Measurements from ENCODE around the gene PRKG1.

Gene PRKG1

GRCh38 chr10:51462076-51462779 lies 387.9 kb downstream of the PRKG1 start:
- no peak for DNase-seq

GRCh38 chr10:51468424-51468823 lies 394.1 kb downstream of the PRKG1 start:
- DNase-seq = no peak

- DNase-seq = no peak
Measured at GRCh38 chr10:51469686-51470085, 395.4 kb downstream of the PRKG1 start.

GRCh38 chr10:51471271-51471670 lies 397.0 kb downstream of the PRKG1 start:
- DNase-seq = no peak

GRCh38 chr10:51472154-51472553 lies 397.9 kb downstream of the PRKG1 start:
- no peak for DNase-seq

GRCh38 chr10:51479711-51480110 lies 405.4 kb downstream of the PRKG1 start:
- no peak for DNase-seq

- DNase-seq = no peak
Measured at GRCh38 chr10:51485668-51486067, 411.4 kb downstream of the PRKG1 start.

- no peak for DNase-seq
Measured at GRCh38 chr10:51487576-51487975, 413.3 kb downstream of the PRKG1 start.

- no peak for DNase-seq
Measured at GRCh38 chr10:51488766-51489408, 414.6 kb downstream of the PRKG1 start.

- DNase-seq = no peak
Measured at GRCh38 chr10:51498424-51498823, 424.1 kb downstream of the PRKG1 start.

- no peak for DNase-seq
Measured at GRCh38 chr10:51501396-51501795, 427.1 kb downstream of the PRKG1 start.

GRCh38 chr10:51502124-51502523 lies 427.8 kb downstream of the PRKG1 start:
- DNase-seq = no peak

- DNase-seq = no peak
Measured at GRCh38 chr10:51503378-51503777, 429.1 kb downstream of the PRKG1 start.

GRCh38 chr10:51507476-51507875 lies 433.2 kb downstream of the PRKG1 start:
- no peak for DNase-seq

- DNase-seq = no peak
Measured at GRCh38 chr10:51508156-51508555, 433.9 kb downstream of the PRKG1 start.

GRCh38 chr10:51510231-51510630 lies 435.9 kb downstream of the PRKG1 start:
- no peak for DNase-seq

- DNase-seq = no peak
Measured at GRCh38 chr10:51521605-51522004, 447.3 kb downstream of the PRKG1 start.

GRCh38 chr10:51522858-51523257 lies 448.6 kb downstream of the PRKG1 start:
- no peak for DNase-seq

- no peak for DNase-seq
Measured at GRCh38 chr10:51523440-51523839, 449.2 kb downstream of the PRKG1 start.

GRCh38 chr10:51524041-51524440 lies 449.8 kb downstream of the PRKG1 start:
- DNase-seq = no peak

- no peak for DNase-seq
Measured at GRCh38 chr10:51527522-51528219, 453.4 kb downstream of the PRKG1 start.

GRCh38 chr10:51528527-51528926 lies 454.2 kb downstream of the PRKG1 start:
- no peak for DNase-seq

- DNase-seq = no peak
Measured at GRCh38 chr10:51530541-51530940, 456.3 kb downstream of the PRKG1 start.

GRCh38 chr10:51532044-51532443 lies 457.8 kb downstream of the PRKG1 start:
- DNase-seq = no peak
